Kidney epithelial cell (primary cell): ENCODE measurements around the gene DENND10. TPM values are rescaled to one million over a fixed set of nuclear protein-coding genes. Genes with fewer than 3 reads are reported as not detected.
"Not testable (repeated sequence)": the region's sequence is repeated elsewhere in the genome, so short reads cannot be mapped to it uniquely, and the experiment has no call there.

ENCODE experiments used
- DNase-seq: peaks from one replicate; pipeline ENCODE4 v3.0.0-alpha.2; 2010; ENCODE audit warnings: low read depth
- H3K27me3 ChIP-seq: 2 replicates; pipeline ENCODE4 v1.6.0; 2011; ENCODE audit warnings: low read length; ENCODE audit not compliant: control insufficient read depth, insufficient read depth
- H3K36me3 ChIP-seq: 2 replicates; pipeline ENCODE4 v1.5.1; 2011; ENCODE audit warnings: low read length; ENCODE audit not compliant: control insufficient read depth, insufficient read depth
- H3K4me3 ChIP-seq: 2 replicates; pipeline ENCODE4 v1.5.1; 2011; ENCODE audit warnings: low read depth, mild to moderate bottlenecking, control low read depth, low read length
- total RNA-seq: library from RNA; depleted of rRNA; stranded (reverse); fragments of >200 nt; gene quantifications from 2 replicates; pipeline ENCODE4 v1.2.3, GENCODE V29; 2015
- TF ChIP-seq, protein P1 (sequence below): IDR thresholded peaks from 2 replicates; pipeline ENCODE4 v1.5.1; 2011; ENCODE audit warnings: mild to moderate bottlenecking, moderate library complexity, low read length, control low read depth, inconsistent platforms; ENCODE audit not compliant: insufficient read depth, poor library complexity, severe bottlenecking

DENND10 gene
- total RNA-seq, 1 donor from 2014 or later: 78.7 TPM

DNA sequence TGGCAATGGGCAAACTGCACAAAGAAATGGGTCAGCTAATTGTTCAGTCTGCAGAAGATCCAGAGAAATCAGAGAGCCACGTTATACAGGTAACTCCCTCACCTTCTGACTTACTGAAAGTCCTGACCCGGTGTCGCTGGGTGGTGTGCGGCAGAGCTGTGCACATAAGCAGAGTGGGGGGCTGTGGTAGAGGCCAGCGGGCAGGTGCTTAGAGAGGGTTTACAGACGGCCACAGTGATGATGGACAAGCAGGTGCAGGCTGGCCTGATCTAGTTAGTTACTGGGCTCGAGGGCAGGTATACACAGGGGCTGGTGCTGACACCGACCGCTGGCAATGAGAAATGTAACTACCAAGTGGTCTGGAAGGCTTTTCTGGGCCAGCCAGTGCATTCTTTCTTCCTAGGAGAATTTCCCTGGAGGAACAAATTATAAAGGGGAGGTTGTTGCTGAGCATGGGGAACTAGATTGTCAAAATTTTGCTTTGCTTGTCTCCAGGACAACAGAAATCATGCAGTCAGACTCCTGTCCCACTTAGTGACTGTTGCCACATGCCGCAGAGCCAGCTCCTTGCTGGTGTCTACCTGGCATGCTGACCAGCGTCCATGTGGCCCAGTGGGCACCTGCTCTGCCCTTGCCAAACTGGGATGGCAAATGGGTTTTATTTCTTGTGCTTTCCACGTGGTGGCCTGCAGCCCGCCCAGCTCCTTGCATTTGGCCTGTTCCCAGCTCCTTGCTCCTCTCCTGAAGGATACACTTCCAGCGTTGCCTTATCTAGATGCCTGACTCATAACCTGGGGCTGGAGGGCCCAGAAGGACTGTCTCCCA, 28.8 kb downstream of the DENND10 start:
- H3K36me3 ChIP-seq: peaks cover 4% of the 10 kb centered on the region
- DNase-seq: no peak
- H3K4me3 ChIP-seq: no peak overlapping the region
- TF ChIP-seq, protein P1, sequence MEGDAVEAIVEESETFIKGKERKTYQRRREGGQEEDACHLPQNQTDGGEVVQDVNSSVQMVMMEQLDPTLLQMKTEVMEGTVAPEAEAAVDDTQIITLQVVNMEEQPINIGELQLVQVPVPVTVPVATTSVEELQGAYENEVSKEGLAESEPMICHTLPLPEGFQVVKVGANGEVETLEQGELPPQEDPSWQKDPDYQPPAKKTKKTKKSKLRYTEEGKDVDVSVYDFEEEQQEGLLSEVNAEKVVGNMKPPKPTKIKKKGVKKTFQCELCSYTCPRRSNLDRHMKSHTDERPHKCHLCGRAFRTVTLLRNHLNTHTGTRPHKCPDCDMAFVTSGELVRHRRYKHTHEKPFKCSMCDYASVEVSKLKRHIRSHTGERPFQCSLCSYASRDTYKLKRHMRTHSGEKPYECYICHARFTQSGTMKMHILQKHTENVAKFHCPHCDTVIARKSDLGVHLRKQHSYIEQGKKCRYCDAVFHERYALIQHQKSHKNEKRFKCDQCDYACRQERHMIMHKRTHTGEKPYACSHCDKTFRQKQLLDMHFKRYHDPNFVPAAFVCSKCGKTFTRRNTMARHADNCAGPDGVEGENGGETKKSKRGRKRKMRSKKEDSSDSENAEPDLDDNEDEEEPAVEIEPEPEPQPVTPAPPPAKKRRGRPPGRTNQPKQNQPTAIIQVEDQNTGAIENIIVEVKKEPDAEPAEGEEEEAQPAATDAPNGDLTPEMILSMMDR: no peak
- no peaks in the 10 kb centered on the region for H3K27me3 ChIP-seq

DNA sequence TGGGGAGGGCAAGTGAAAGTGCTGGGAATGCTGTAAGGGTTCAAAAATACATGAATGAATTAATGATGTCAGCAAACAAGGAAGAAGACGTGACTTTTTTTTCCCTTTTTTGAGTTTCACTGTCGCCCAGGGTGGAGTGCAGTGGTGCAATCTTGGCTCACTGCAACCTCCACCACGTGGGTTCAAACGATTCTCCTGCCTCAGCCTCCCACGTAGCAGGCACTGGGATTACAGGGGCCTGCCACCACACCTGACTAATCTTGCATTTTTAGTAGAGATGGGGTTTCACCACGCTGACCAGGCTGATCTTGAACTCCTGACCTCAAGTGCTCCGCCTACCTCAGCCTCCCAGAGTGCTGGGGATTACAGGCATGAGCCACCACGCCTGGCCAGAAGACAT, 30.0 kb downstream of the DENND10 start:
- Histone ChIP-seq H3K27me3 (no peaks in the 10 kb centered on the region), H3K36me3 (peaks cover 4% of the 10 kb centered on the region), H3K4me3 (no peak overlapping the region)
- TF ChIP-seq, protein P1: no peak
- no peak for DNase-seq

DNA sequence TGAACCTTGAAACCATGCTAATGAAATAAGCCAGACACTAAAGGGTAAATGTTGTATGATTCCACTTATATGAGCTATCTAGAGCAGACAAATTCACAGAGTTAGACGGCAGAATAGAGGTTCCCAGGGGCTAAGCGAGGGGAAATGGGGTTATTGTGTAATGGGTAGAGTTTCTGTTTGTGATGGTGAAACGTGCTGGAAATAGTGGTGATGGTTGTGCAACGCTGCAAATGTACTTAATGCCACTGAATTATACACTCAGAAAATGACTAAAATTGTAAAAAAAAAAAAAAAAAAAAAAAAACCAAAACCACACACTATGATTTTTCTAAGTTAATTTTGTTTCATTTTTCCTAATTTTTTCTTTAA, 31.6 kb downstream of the DENND10 start:
- Histone ChIP-seq H3K36me3 (peaks cover 3% of the 10 kb centered on the region), H3K4me3 (no peak overlapping the region)

DNA sequence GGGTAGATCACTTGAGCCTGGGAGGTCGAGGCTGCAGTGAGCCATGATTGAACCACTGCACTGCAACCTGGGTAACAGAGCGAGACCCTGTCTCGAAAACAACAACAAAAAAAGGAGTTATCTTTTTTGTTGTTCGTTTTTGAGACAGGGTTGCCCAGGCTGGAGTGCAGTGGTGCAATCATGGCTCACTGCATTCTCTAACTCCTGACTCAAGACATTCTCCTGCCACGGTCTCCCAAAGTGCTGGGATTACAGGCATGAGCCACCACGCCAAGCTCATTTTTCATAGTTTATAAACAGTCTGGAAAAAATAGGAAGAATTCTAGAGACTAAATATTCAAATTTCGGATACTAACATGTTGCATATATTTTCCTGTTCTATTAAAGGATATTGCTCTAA, 32.2 kb downstream of the DENND10 start:
- H3K4me3 ChIP-seq: no peak overlapping the region
- peaks cover 2% of the 10 kb centered on the region for H3K36me3 ChIP-seq
- H3K27me3 ChIP-seq: no peaks in the 10 kb centered on the region
- no peak for DNase-seq
- TF ChIP-seq, protein P1: no peak

More for the DNA sequence above, 31.6 kb downstream of the DENND10 start:
- no peak for DNase-seq
- TF ChIP-seq, protein P1: no peak
- no peaks in the 10 kb centered on the region for H3K27me3 ChIP-seq

DNA sequence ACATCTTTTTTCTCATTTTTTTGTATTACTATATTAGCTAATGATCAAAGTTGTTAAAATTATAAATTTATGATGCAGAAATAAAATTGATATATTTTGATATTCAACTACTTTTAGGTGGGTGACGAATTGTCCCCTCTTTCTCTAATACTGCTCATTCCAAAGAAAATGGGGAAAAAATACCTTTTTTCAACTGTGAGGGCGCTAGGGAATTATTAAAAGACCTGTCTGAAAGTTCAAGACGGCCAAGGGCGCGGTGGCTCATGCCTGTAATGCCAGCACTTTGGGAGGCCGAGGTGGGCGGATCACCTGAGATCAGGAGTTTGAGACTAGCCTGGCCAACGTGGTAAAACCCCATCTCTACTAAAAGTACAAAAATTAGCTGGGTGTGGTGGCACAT, 34.0 kb downstream of the DENND10 start:
- not testable (repeated sequence) for DNase-seq, H3K27me3 ChIP-seq, H3K4me3 ChIP-seq, H3K36me3 ChIP-seq

DNA sequence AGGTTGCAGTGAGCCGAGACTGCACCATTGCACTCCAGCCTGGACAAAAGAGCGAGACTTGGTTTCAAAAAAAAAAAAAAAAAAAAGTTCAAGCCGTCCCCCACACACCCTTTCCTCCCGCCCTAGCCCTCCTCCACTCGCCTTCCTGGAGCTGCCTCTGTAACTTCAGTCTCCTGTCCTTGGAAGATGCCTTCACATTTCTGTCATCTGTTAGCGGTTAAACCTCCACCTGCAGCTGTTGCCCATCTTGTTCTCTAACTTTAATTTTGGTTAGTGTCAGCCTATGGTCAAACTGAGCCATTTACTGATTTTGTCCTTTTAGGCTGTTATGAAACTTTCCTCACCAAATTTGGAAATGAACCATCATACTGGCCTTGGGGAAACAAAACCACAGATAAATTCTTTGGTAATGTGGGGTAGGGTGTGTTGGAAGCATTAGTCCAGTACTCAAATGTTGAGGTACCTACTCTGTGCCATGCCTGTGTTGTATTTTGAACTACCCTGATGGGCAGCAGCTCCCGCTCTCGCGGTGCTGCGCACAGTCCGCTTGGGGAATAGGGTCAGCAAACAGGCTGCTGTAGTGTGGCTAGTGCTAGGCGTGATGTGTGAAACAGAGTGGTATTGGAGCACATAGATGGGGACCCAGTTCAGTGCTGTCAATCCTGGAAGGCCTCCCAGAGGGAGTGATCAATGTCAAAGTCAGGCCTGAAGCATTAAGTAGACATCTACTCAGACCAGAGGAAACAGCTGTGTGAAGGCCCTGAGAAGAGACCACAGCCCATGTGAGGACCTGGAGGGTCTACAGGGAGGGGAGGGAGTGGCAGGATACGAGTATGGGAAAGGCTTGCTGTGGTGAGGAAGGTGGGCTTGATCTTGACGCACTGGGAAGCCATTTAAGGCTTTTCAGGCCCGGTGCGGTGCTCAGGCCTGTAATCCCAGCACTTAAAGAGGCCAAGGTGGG, 34.7 kb downstream of the DENND10 start:
- H3K27me3 ChIP-seq: no peaks in the 10 kb centered on the region
- no peak for DNase-seq
- H3K4me3 ChIP-seq: no peak overlapping the region
- H3K36me3 ChIP-seq: no peaks in the 10 kb centered on the region
- TF ChIP-seq, protein P1: no peak
